GM12878 (cell line): ENCODE measurements around the gene LDLRAD4. TPM values are rescaled to one million over a fixed set of nuclear protein-coding genes. Genes with fewer than 3 reads are reported as not detected.

Experiments used
- BHLHE40 ChIP-seq, 2 experiments: fragments of 450-650 bp in 1 of 2; IDR thresholded peaks; 2 replicates each; pipeline ENCODE4 v1.6.1; 2011 to 2017; ENCODE audit warnings: low read depth in 2 of 2, borderline replicate concordance in 1 of 2, improper control_type of control experiment in 1 of 2, low read length in 1 of 2, mild to moderate bottlenecking in 1 of 2
- CHD2 ChIP-seq: IDR thresholded peaks from 2 replicates; pipeline ENCODE4 v1.6.1; 2011; ENCODE audit warnings: low read depth, low read length, improper control_type of control experiment, borderline replicate concordance
- EGR1 ChIP-seq, 2 experiments: IDR thresholded peaks; 1 replicate in 1 of 2; 2 replicates in 1 of 2; pipeline ENCODE4 v1.6.1; 2011 to 2012; ENCODE audit warnings: low read depth in 2 of 2, low read length in 2 of 2, borderline replicate concordance in 1 of 2, mild to moderate bottlenecking in 1 of 2, moderate library complexity in 1 of 2
- FOXK2 ChIP-seq: fragments of 450-650 bp; IDR thresholded peaks from 2 replicates; pipeline ENCODE4 v1.6.1; 2017; ENCODE audit warnings: mild to moderate bottlenecking, moderate library complexity
- FOXM1 ChIP-seq: IDR thresholded peaks from 2 replicates; pipeline ENCODE4 v1.6.1; 2012; ENCODE audit warnings: low read depth, mild to moderate bottlenecking, inconsistent platforms, low read length, moderate library complexity
- IKZF2 ChIP-seq, 2 experiments: fragments of 450-650 bp; IDR thresholded peaks; 2 replicates each; pipeline ENCODE4 v1.6.1; 2017; ENCODE audit warnings: mild to moderate bottlenecking in 2 of 2, moderate library complexity in 2 of 2
- JUNB ChIP-seq: IDR thresholded peaks from 2 replicates; pipeline ENCODE4 v1.6.1; 2016; ENCODE audit warnings: antibody characterized with exemption, mild to moderate bottlenecking
- JUND ChIP-seq: IDR thresholded peaks from 2 replicates; pipeline ENCODE4 v1.6.1; 2012; ENCODE audit warnings: low read depth, mild to moderate bottlenecking, low read length, improper control_type of control experiment, moderate library complexity
- KLF5 ChIP-seq: fragments of 450-650 bp; IDR thresholded peaks from 2 replicates; pipeline ENCODE4 v1.6.1; 2014; ENCODE audit warnings: mild to moderate bottlenecking; ENCODE audit not compliant: partially characterized antibody
- MTA2 ChIP-seq: fragments of 450-650 bp; IDR thresholded peaks from 2 replicates; pipeline ENCODE4 v1.6.1; 2016; ENCODE audit warnings: low read depth, mild to moderate bottlenecking, moderate library complexity
- NFYB ChIP-seq: IDR thresholded peaks from 2 replicates; pipeline ENCODE4 v1.6.1; 2011; ENCODE audit warnings: low read depth, mild to moderate bottlenecking, low read length, improper control_type of control experiment, moderate library complexity; ENCODE audit not compliant: insufficient read depth
- PAX5 ChIP-seq: IDR thresholded peaks from 2 replicates; pipeline ENCODE4 v1.6.1; 2011; ENCODE audit warnings: low read depth, low read length, borderline replicate concordance
- RCOR1 ChIP-seq: conservative IDR thresholded peaks from 2 replicates; pipeline ENCODE4 v1.6.1; 2012; ENCODE audit warnings: low read depth, low read length, improper control_type of control experiment
- RFX5 ChIP-seq: IDR thresholded peaks from 2 replicates; pipeline ENCODE4 v1.6.1; 2011; ENCODE audit warnings: low read depth, low read length, improper control_type of control experiment
- SREBF1 ChIP-seq: IDR thresholded peaks from 2 replicates; pipeline ENCODE4 v1.6.1; 2012; ENCODE audit warnings: mild to moderate bottlenecking, low read length
- SUZ12 ChIP-seq: fragments of 200-600 bp; sonication (generic); IDR thresholded peaks from one replicate; pipeline ENCODE4 v1.6.1; 2018; ENCODE audit warnings: antibody characterized with exemption, mild to moderate bottlenecking; ENCODE audit not compliant: unreplicated experiment
- TAF1 ChIP-seq: IDR thresholded peaks from 2 replicates; pipeline ENCODE4 v1.6.1; 2011; ENCODE audit warnings: mild to moderate bottlenecking, low read depth, low read length, borderline replicate concordance
- TCF3 ChIP-seq: IDR thresholded peaks from 2 replicates; pipeline ENCODE4 v1.6.1; 2012; ENCODE audit warnings: low read depth, mild to moderate bottlenecking, low read length, borderline replicate concordance; ENCODE audit not compliant: insufficient read depth
- ZNF384 ChIP-seq: IDR thresholded peaks from 2 replicates; pipeline ENCODE4 v1.6.1; 2012; ENCODE audit warnings: low read depth, mild to moderate bottlenecking, low read length, improper control_type of control experiment, borderline replicate concordance
- ZZZ3 ChIP-seq: IDR thresholded peaks from 2 replicates; pipeline ENCODE4 v1.6.1; 2011; ENCODE audit warnings: low read depth; ENCODE audit not compliant: control insufficient read depth, insufficient read length
- polyA plus RNA-seq, 11 experiments: library from polyadenylated mRNA; depleted of rRNA in 4 of 11; unstranded in 6 of 11; stranded (reverse) in 5 of 11; fragments of >200 nt; fragmentation: Nextera tagmentation in 4 of 11; fragmentation: Illumina TruSeq in 1 of 11; extraction: Ambion mirVana in 4 of 11; extraction: Trizol in 1 of 11; gene quantifications; 1 replicate in 1 of 11; 2 replicates in 10 of 11; pipeline versions ENCODE4 v1.2.1 to v1.2.3, GENCODE V29; 2011 to 2016; ENCODE audit warnings: inconsistent platforms in 2 of 11, missing spikeins in 2 of 11, low read depth in 1 of 11
- total RNA-seq, 4 experiments: library from RNA; depleted of rRNA in 3 of 4; stranded (reverse); fragments of >200 nt in 3 of 4; fragmentation: Illumina TruSeq in 1 of 4; extraction: Trizol in 1 of 4; gene quantifications; 2 replicates each; pipeline versions ENCODE4 v1.2.1 to v1.2.3, GENCODE V29; 2013 to 2021
- TF ChIP-seq, protein P1 (sequence below): IDR thresholded peaks from 2 replicates; pipeline ENCODE4 v1.6.1; 2012; ENCODE audit warnings: low read depth, low read length, improper control_type of control experiment
- TF ChIP-seq, protein P2 (sequence below): fragments of 450-650 bp; formaldehyde crosslinking; IDR thresholded peaks from 2 replicates; pipeline ENCODE4 v1.5.0; 2022; ENCODE audit warnings: mild to moderate bottlenecking, missing genetic modification characterization
- TF ChIP-seq, protein P3 (sequence below): IDR thresholded peaks from 2 replicates; pipeline ENCODE4 v1.6.1; 2012; ENCODE audit warnings: low read depth, low read length, improper control_type of control experiment
- TF ChIP-seq, protein P4 (sequence below), 3 experiments: IDR thresholded peaks in 2 of 3; conservative IDR thresholded peaks in 1 of 3; 2 replicates each; pipeline ENCODE4 v1.5.1; 2011; ENCODE audit warnings: low read depth in 3 of 3, low read length in 3 of 3, mild to moderate bottlenecking in 3 of 3, control low read depth in 2 of 3, moderate library complexity in 2 of 3, inconsistent platforms in 1 of 3, mixed read lengths in 1 of 3; ENCODE audit not compliant: control insufficient read depth in 2 of 3, insufficient read depth in 1 of 3; ENCODE audit errors: extremely low read depth in 1 of 3

The LDLRAD4 gene
- total and polyA plus RNA-seq, 10 of the 15 experiments (the other 5 are each of a cell fraction or from before 2014, with no cell fraction given) = 2.7 to 16.8 (median 11.2) TPM

DNA sequence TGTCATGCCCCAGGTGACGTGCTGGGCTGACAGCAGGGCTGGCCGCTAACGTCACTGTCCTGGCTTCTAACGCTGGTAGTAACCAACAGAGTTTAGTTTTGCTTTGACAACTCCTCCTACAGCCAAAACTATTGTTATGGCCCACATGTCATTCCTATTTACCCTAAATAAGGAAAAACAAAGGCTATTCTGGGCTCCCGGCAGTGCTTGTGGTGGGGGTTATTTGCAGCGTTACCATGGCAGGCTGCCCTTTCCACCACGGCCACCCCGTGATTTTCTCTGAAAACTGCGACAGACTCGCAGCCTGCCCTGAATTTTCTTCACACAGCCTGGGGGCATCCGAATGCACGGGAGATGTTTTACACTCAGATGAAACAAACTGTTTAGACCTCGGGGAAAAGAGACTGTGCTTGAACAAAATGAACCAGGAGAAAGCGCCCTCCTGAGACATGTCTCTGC lies 392.6 kb downstream of the LDLRAD4 start (continued):
- TF ChIP-seq, protein P1, sequence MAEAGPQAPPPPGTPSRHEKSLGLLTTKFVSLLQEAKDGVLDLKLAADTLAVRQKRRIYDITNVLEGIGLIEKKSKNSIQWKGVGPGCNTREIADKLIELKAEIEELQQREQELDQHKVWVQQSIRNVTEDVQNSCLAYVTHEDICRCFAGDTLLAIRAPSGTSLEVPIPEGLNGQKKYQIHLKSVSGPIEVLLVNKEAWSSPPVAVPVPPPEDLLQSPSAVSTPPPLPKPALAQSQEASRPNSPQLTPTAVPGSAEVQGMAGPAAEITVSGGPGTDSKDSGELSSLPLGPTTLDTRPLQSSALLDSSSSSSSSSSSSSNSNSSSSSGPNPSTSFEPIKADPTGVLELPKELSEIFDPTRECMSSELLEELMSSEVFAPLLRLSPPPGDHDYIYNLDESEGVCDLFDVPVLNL = no peak
- TF ChIP-seq TAF1 (peak; percentile 33; the same call in 1 of the 2 replicates), KLF5 (peak; percentile 95), TCF3 (no peak; the same call in 1 of the 2 replicates), MTA2 (peak; percentile 95), SREBF1 (no peak), NFYB (no peak), CHD2 (peak; percentile 93), RCOR1 (no peak; the same call in 1 of the 2 replicates), IKZF2 (IDR thresholded peaks at IDR 0.05) (peak; percentile 79 to 85), ZNF384 (no peak), JUND (no peak; the same call in none of the 2 replicates), BHLHE40 (IDR thresholded peaks at IDR 0.05; ENCODE audit: borderline replicate concordance in 1 of 2, low read depth in 2 of 2, low read length in 1 of 2) (peak; percentile 49 to 72; a peak in 3 of 4 replicates), RFX5 (peak; percentile 24; the same call in 1 of the 2 replicates), JUNB (peak; percentile 44; the same call in 1 of the 2 replicates), ZZZ3 (no peak), PAX5 (peak; percentile 88), EGR1 (IDR thresholded peaks at IDR 0.05; ENCODE audit: borderline replicate concordance in 1 of 2, low read depth in 2 of 2, low read length in 2 of 2) (no peak), SUZ12 (no peak), FOXM1 (no peak), FOXK2 (no peak)
- TF ChIP-seq, protein P2, sequence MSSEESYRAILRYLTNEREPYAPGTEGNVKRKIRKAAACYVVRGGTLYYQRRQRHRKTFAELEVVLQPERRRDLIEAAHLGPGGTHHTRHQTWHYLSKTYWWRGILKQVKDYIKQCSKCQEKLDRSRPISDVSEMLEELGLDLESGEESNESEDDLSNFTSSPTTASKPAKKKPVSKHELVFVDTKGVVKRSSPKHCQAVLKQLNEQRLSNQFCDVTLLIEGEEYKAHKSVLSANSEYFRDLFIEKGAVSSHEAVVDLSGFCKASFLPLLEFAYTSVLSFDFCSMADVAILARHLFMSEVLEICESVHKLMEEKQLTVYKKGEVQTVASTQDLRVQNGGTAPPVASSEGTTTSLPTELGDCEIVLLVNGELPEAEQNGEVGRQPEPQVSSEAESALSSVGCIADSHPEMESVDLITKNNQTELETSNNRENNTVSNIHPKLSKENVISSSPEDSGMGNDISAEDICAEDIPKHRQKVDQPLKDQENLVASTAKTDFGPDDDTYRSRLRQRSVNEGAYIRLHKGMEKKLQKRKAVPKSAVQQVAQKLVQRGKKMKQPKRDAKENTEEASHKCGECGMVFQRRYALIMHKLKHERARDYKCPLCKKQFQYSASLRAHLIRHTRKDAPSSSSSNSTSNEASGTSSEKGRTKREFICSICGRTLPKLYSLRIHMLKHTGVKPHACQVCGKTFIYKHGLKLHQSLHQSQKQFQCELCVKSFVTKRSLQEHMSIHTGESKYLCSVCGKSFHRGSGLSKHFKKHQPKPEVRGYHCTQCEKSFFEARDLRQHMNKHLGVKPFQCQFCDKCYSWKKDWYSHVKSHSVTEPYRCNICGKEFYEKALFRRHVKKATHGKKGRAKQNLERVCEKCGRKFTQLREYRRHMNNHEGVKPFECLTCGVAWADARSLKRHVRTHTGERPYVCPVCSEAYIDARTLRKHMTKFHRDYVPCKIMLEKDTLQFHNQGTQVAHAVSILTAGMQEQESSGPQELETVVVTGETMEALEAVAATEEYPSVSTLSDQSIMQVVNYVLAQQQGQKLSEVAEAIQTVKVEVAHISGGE = no peak
- TF ChIP-seq, protein P3, sequence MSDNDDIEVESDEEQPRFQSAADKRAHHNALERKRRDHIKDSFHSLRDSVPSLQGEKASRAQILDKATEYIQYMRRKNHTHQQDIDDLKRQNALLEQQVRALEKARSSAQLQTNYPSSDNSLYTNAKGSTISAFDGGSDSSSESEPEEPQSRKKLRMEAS = no peak
- TF ChIP-seq, protein P4, sequence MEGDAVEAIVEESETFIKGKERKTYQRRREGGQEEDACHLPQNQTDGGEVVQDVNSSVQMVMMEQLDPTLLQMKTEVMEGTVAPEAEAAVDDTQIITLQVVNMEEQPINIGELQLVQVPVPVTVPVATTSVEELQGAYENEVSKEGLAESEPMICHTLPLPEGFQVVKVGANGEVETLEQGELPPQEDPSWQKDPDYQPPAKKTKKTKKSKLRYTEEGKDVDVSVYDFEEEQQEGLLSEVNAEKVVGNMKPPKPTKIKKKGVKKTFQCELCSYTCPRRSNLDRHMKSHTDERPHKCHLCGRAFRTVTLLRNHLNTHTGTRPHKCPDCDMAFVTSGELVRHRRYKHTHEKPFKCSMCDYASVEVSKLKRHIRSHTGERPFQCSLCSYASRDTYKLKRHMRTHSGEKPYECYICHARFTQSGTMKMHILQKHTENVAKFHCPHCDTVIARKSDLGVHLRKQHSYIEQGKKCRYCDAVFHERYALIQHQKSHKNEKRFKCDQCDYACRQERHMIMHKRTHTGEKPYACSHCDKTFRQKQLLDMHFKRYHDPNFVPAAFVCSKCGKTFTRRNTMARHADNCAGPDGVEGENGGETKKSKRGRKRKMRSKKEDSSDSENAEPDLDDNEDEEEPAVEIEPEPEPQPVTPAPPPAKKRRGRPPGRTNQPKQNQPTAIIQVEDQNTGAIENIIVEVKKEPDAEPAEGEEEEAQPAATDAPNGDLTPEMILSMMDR (IDR thresholded peaks at IDR 0.05 in 2 of 3, conservative IDR thresholded peaks at IDR 0.05 in 1 of 3; ENCODE audit: control insufficient read depth in 2 of 3, extremely low read depth in 1 of 3, insufficient read depth in 1 of 3, low read depth in 3 of 3, low read length in 3 of 3) = no peak
